COR-L47 (cell line): ENCODE data around the gene SPNS2.

Experiments
- DNase-seq: peaks from one replicate; lab custom pipeline; 2025; lab: John Stamatoyannopoulos, UW

Gene SPNS2

GRCh38 chr17:4503283-4504025 is 4.8 kb downstream of the SPNS2 start:
- no peak for DNase-seq

GRCh38 chr17:4504188-4504587 is 5.5 kb downstream of the SPNS2 start:
- no peak for DNase-seq

GRCh38 chr17:4505187-4505586 is 6.5 kb downstream of the SPNS2 start:
- DNase-seq: no peak

- no peak for DNase-seq
Observed at GRCh38 chr17:4506175-4506813, 7.6 kb downstream of the SPNS2 start.

- DNase-seq: no peak
Observed at GRCh38 chr17:4506892-4507291, 8.2 kb downstream of the SPNS2 start.

GRCh38 chr17:4507361-4508111 is 8.9 kb downstream of the SPNS2 start:
- no peak for DNase-seq

- no peak for DNase-seq
Observed at GRCh38 chr17:4508207-4508606, 9.5 kb downstream of the SPNS2 start.

- DNase-seq: no peak
Observed at GRCh38 chr17:4509401-4509800, 10.7 kb downstream of the SPNS2 start.

GRCh38 chr17:4509923-4510617 is 11.4 kb downstream of the SPNS2 start:
- DNase-seq: no peak

- DNase-seq: no peak
Observed at GRCh38 chr17:4510618-4510941, 11.9 kb downstream of the SPNS2 start.

GRCh38 chr17:4511199-4511932 is 12.7 kb downstream of the SPNS2 start:
- DNase-seq: no peak

GRCh38 chr17:4512156-4513112 is 13.8 kb downstream of the SPNS2 start:
- DNase-seq: no peak

GRCh38 chr17:4513113-4514032 is 14.7 kb downstream of the SPNS2 start:
- no peak for DNase-seq

- DNase-seq: no peak
Observed at GRCh38 chr17:4514206-4514605, 15.5 kb downstream of the SPNS2 start.

- no peak for DNase-seq
Observed at GRCh38 chr17:4514779-4515178, 16.1 kb downstream of the SPNS2 start.

- no peak for DNase-seq
Observed at GRCh38 chr17:4515501-4515900, 16.8 kb downstream of the SPNS2 start.

- DNase-seq: no peak
Observed at GRCh38 chr17:4516735-4517134, 18.1 kb downstream of the SPNS2 start.

GRCh38 chr17:4518901-4519300 is 20.2 kb downstream of the SPNS2 start:
- DNase-seq: no peak

- DNase-seq: no peak
Observed at GRCh38 chr17:4519361-4519788, 20.7 kb downstream of the SPNS2 start.
